HepG2 (cell line): ENCODE data around the gene CACNA1C. TPM values are rescaled to one million over a fixed set of nuclear protein-coding genes. Genes with fewer than 3 reads are reported as not detected.

Experiments used
- ATAC-seq: fragments of 200-7000 bp; cut with Tn5 transposase; 3 replicates; pipeline ENCODE4 v1.9.1; 2020; ENCODE audit warnings: mild to moderate bottlenecking, moderate library complexity
- BruUV-seq: library from RNA; stranded (reverse); fragments of 400-500 nt; replicated peaks from 2 replicates; lab custom pipeline; 2021; lab: Mats Ljungman, UMichigan
- CTCF ChIA-PET: fragments of 300-600 bp; formaldehyde crosslinking; extraction: SDS; loops from one replicate; lab custom pipeline; 2021; ENCODE audit warnings: low total read pairs, inconsistent platforms, low intra/inter-chr PET ratio; lab: Yijun Ruan, JAX
- POLR2A ChIA-PET: fragments of 350-600 bp; sonication (Branson Sonifier 250); formaldehyde crosslinking; loops from one replicate; lab custom pipeline; 2020; ENCODE audit warnings: antibody characterized with exemption, inconsistent platforms; lab: Yijun Ruan, JAX
- DNase-seq: peaks from one replicate; pipeline ENCODE4 v3.0.0-alpha.2; 2015; ENCODE audit warnings: low spot score
- FAIRE-seq: peaks from 3 replicates; lab custom pipeline; 2011; peaks lifted over from hg19 to GRCh38; lab: Jason Lieb, UNC
- H2AFZ ChIP-seq: one replicate; pipeline ENCODE4 v1.6.1; 2011; ENCODE audit warnings: low read length, inconsistent platforms
- H3K27ac ChIP-seq: fragments of 300-600 bp; 3 replicates; pipeline ENCODE4 v1.8.0; 2011; ENCODE audit warnings: mixed run types, mild to moderate bottlenecking, mixed read lengths, low read length, inconsistent platforms; ENCODE audit not compliant: insufficient read depth; ENCODE audit errors: extremely low read length
- H3K27me3 ChIP-seq, 2 experiments: fragments of 200-600 bp in 1 of 2; 2 replicates in 1 of 2; 3 replicates in 1 of 2; pipeline versions ENCODE4 v1.6.0 to v1.8.0; 2011; ENCODE audit warnings: low read length in 2 of 2, mild to moderate bottlenecking in 2 of 2, moderate library complexity in 2 of 2, inconsistent platforms in 1 of 2; ENCODE audit not compliant: insufficient read depth in 2 of 2, control insufficient read depth in 1 of 2
- H3K36me3 ChIP-seq, 2 experiments: fragments of 200-600 bp in 1 of 2; replicated peaks in 1 of 2; 2 replicates in 1 of 2; 3 replicates in 1 of 2; pipeline versions ENCODE4 v1.5.1 to v1.8.0; 2011; ENCODE audit warnings: low read length in 2 of 2, inconsistent platforms in 1 of 2; ENCODE audit not compliant: insufficient read depth in 2 of 2, control insufficient read depth in 1 of 2
- H3K4me1 ChIP-seq: 2 replicates; pipeline ENCODE4 v1.5.1; 2012; ENCODE audit warnings: low read length, inconsistent platforms; ENCODE audit not compliant: insufficient read depth
- H3K4me2 ChIP-seq: 2 replicates; pipeline ENCODE4 v1.6.0; 2011; ENCODE audit warnings: low read depth, low read length, inconsistent platforms
- H3K4me3 ChIP-seq, 3 experiments: fragments of 200-600 bp in 1 of 3; sonication (generic), shearing (Covaris generic) in 1 of 3; replicated peaks in 1 of 3; 2 replicates each; pipeline ENCODE4 v1.5.1; 2011 to 2016; ENCODE audit warnings: low read length in 3 of 3, inconsistent platforms in 2 of 3, low read depth in 2 of 3, mild to moderate bottlenecking in 2 of 3, control low read depth in 1 of 3, mixed read lengths in 1 of 3; ENCODE audit not compliant: insufficient read depth in 1 of 3
- H3K79me2 ChIP-seq: one replicate; pipeline ENCODE4 v1.6.1; 2011; ENCODE audit warnings: low read length, inconsistent platforms; ENCODE audit not compliant: insufficient read depth
- H3K9ac ChIP-seq: 2 replicates; pipeline ENCODE4 v1.6.0; 2011; ENCODE audit warnings: mild to moderate bottlenecking, low read depth, low read length, inconsistent platforms; ENCODE audit not compliant: insufficient read depth
- H3K9me3 ChIP-seq: 2 replicates; pipeline ENCODE4 v1.5.1; 2012; ENCODE audit warnings: mild to moderate bottlenecking, low read length
- H4K20me1 ChIP-seq: 2 replicates; pipeline ENCODE4 v1.6.0; 2011; ENCODE audit warnings: inconsistent platforms, mild to moderate bottlenecking, low read length, moderate library complexity; ENCODE audit not compliant: insufficient read depth
- ARNT ChIP-seq: fragments of 450-650 bp; IDR thresholded peaks from 2 replicates; pipeline ENCODE4 v1.6.1; 2017
- CCDC6 ChIP-seq: sonication (generic); formaldehyde crosslinking; IDR thresholded peaks from 2 replicates; pipeline ENCODE4 v1.8.1; 2022; ENCODE audit warnings: mild to moderate bottlenecking, missing genetic modification reagents, moderate library complexity
- HOXA5 ChIP-seq: sonication (generic); formaldehyde crosslinking; IDR thresholded peaks from 2 replicates; pipeline ENCODE4 v1.4.0; 2020; ENCODE audit warnings: missing genetic modification reagents
- KDM5B ChIP-seq: sonication (generic); formaldehyde crosslinking; IDR thresholded peaks from 2 replicates; pipeline ENCODE4 v1.4.0; 2020; ENCODE audit warnings: missing genetic modification reagents, mild to moderate bottlenecking, borderline replicate concordance
- KMT2B ChIP-seq: IDR thresholded peaks from 2 replicates; pipeline ENCODE4 v1.6.1; 2016; ENCODE audit warnings: missing genetic modification reagents, missing compliant biosample characterization
- MBNL3 ChIP-seq: fragments of 250-450 bp; sonication (Bioruptor Pico); conservative IDR thresholded peaks from 2 replicates; pipeline ENCODE4 v1.8.0; 2022; ENCODE audit warnings: mild to moderate bottlenecking, inconsistent platforms
- RARG ChIP-seq: sonication (generic); formaldehyde crosslinking; IDR thresholded peaks from 2 replicates; pipeline ENCODE4 v1.4.0; 2020; ENCODE audit warnings: low read depth, mild to moderate bottlenecking, missing genetic modification reagents
- YEATS4 ChIP-seq: sonication (generic); formaldehyde crosslinking; IDR thresholded peaks from 2 replicates; pipeline ENCODE4 v1.4.0; 2020; ENCODE audit warnings: missing genetic modification reagents, borderline replicate concordance
- ZNF180 ChIP-seq: sonication (generic); formaldehyde crosslinking; IDR thresholded peaks from 2 replicates; pipeline ENCODE4 v1.4.0; 2020; ENCODE audit warnings: low read depth, missing genetic modification reagents, borderline replicate concordance
- ZNF256 ChIP-seq: sonication (generic); formaldehyde crosslinking; conservative IDR thresholded peaks from 2 replicates; pipeline ENCODE4 v1.4.0; 2020; ENCODE audit warnings: missing genetic modification reagents
- ZNF496 ChIP-seq: sonication (generic); formaldehyde crosslinking; IDR thresholded peaks from 2 replicates; pipeline ENCODE4 v1.8.1; 2023; ENCODE audit warnings: mild to moderate bottlenecking, moderate library complexity, missing genetic modification reagents; ENCODE audit not compliant: insufficient replicate concordance
- ZNF790 ChIP-seq: sonication (generic); formaldehyde crosslinking; IDR thresholded peaks from 2 replicates; pipeline ENCODE4 v1.8.0; 2022; ENCODE audit warnings: missing genetic modification reagents, mild to moderate bottlenecking, borderline replicate concordance
- ZNF879 ChIP-seq: sonication (generic); formaldehyde crosslinking; IDR thresholded peaks from 2 replicates; pipeline ENCODE4 v1.8.1; 2023; ENCODE audit warnings: missing genetic modification reagents
- WGBS: methylation state at CpG from one replicate; pipeline ENCODE4 v1.1.6; 2017; ENCODE audit warnings: low lambda C conversion rate; 5-methylcytosine and 5-hydroxymethylcytosine counted together
- in situ Hi-C: cut with HindIII; loops from 2 replicates; pipeline ENCODE4 v1.10.0; 2017; ENCODE audit warnings: low pct_unique_long_range_greater_than_20kb; ENCODE audit not compliant: extremely low pct_ligation_motif_present
- intact Hi-C: fragments of 100-400 bp; cut with micrococcal nuclease; formaldehyde crosslinking; loops from one replicate; pipeline ENCODE4 v1.10.0; 2022; ENCODE audit not compliant: unreplicated experiment
- polyA plus RNA-seq, 8 experiments: library from polyadenylated mRNA; depleted of rRNA in 3 of 8; stranded (reverse) in 7 of 8; unstranded in 1 of 8; fragments of >200 nt; fragmentation: Illumina TruSeq in 4 of 8; extraction: Trizol in 4 of 8; gene quantifications; 2 replicates each; pipeline versions ENCODE4 v1.2.1 to v1.2.3, GENCODE V29; 2011 to 2016; ENCODE audit warnings: low read depth in 4 of 8, missing spikeins in 1 of 8, mixed read lengths in 1 of 8; ENCODE audit not compliant: insufficient read depth in 1 of 8
- total RNA-seq, 5 experiments: library from RNA; depleted of rRNA; stranded (reverse); fragments of >200 nt; fragmentation: Illumina TruSeq; extraction: Trizol; gene quantifications; 2 replicates each; pipeline ENCODE4 v1.2.3, GENCODE V29; 2016; ENCODE audit warnings: low read depth in 1 of 5
- TF ChIP-seq, protein P1 (sequence below): sonication (generic); formaldehyde crosslinking; IDR thresholded peaks from 2 replicates; pipeline ENCODE4 v1.4.0; 2020; ENCODE audit warnings: missing genetic modification reagents
- TF ChIP-seq, protein P2 (sequence below): sonication (generic); formaldehyde crosslinking; IDR thresholded peaks from 2 replicates; pipeline ENCODE4 v1.4.0; 2020; ENCODE audit warnings: missing genetic modification reagents, low read depth, mild to moderate bottlenecking, borderline replicate concordance
- TF ChIP-seq, protein P3 (sequence below): sonication (generic); formaldehyde crosslinking; IDR thresholded peaks from 2 replicates; pipeline ENCODE4 v1.5.0; 2020; ENCODE audit warnings: mild to moderate bottlenecking, missing genetic modification reagents
- TF ChIP-seq, protein P4 (sequence below): sonication (generic); formaldehyde crosslinking; IDR thresholded peaks from 2 replicates; pipeline ENCODE4 v1.5.0; 2020; ENCODE audit warnings: missing genetic modification reagents, mild to moderate bottlenecking, borderline replicate concordance

The CACNA1C gene
- total and polyA plus RNA-seq, 2 of the 13 experiments (the other 11 are each of a cell fraction or from before 2014, with no cell fraction given) = not detected

DNA sequence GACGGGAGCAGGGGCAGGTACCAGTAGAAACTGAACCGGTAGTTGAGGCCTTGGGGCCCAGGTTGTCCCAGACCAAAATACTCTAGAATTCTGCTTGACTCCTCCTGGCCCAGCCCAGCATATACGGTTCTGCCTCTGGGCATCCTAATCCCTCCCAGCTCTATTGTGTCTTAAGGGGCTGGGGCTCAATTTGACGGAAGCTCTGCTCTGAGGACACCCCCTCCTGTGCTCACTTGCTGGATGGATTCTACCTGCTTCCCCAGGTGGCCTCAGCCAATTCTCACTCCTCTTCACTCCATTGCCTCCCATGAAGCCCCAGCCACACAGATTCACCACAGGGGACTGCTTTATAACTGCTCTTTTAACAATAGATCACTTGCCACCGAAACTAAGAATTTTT is 522.5 kb downstream of the CACNA1C start:
- H2AFZ ChIP-seq = no peak overlapping the region
- no peaks in the 10 kb centered on the region for H3K4me1 ChIP-seq
- TF ChIP-seq KMT2B (CRISPR knock-in tag) = no peak
- TF ChIP-seq CCDC6 (CRISPR knock-in tag) = no peak
- TF ChIP-seq MBNL3 (CRISPR knock-in tag) = no peak
- TF ChIP-seq ZNF879 = no peak
- TF ChIP-seq KDM5B (CRISPR knock-in tag) = no peak
- no peak for TF ChIP-seq RARG (CRISPR knock-in tag)
- TF ChIP-seq ZNF496 = no peak
- no peak for TF ChIP-seq HOXA5
- no peak for TF ChIP-seq ZNF790 (CRISPR knock-in tag)
- TF ChIP-seq, protein P1, sequence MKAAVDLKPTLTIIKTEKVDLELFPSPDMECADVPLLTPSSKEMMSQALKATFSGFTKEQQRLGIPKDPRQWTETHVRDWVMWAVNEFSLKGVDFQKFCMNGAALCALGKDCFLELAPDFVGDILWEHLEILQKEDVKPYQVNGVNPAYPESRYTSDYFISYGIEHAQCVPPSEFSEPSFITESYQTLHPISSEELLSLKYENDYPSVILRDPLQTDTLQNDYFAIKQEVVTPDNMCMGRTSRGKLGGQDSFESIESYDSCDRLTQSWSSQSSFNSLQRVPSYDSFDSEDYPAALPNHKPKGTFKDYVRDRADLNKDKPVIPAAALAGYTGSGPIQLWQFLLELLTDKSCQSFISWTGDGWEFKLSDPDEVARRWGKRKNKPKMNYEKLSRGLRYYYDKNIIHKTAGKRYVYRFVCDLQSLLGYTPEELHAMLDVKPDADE (CRISPR knock-in tag) = no peak
- no peak for TF ChIP-seq ZNF256 (CRISPR knock-in tag)
- no peak for TF ChIP-seq YEATS4 (CRISPR knock-in tag)
- TF ChIP-seq, protein P2, sequence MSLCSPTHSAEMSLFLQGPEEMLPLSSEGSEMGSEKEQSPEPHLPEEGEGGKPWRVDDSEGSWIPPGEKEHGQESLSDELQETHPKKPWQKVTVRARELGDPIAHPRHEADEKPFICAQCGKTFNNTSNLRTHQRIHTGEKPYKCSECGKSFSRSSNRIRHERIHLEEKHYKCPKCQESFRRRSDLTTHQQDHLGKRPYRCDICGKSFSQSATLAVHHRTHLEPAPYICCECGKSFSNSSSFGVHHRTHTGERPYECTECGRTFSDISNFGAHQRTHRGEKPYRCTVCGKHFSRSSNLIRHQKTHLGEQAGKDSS (CRISPR knock-in tag) = no peak
- TF ChIP-seq ARNT = no peak
- TF ChIP-seq, protein P3, sequence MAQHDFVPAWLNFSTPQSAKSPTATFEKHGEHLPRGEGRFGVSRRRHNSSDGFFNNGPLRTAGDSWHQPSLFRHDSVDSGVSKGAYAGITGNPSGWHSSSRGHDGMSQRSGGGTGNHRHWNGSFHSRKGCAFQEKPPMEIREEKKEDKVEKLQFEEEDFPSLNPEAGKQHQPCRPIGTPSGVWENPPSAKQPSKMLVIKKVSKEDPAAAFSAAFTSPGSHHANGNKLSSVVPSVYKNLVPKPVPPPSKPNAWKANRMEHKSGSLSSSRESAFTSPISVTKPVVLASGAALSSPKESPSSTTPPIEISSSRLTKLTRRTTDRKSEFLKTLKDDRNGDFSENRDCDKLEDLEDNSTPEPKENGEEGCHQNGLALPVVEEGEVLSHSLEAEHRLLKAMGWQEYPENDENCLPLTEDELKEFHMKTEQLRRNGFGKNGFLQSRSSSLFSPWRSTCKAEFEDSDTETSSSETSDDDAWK (CRISPR knock-in tag) = no peak
- no peak for TF ChIP-seq ZNF180
- TF ChIP-seq, protein P4, sequence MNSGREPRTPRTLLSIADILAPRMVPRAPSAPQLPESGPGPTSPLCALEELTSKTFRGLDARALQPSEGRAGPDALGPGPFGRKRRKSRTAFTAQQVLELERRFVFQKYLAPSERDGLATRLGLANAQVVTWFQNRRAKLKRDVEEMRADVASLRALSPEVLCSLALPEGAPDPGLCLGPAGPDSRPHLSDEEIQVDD (CRISPR knock-in tag) = no peak
- intact Hi-C loops = no loop called here
- FAIRE-seq (no peak), ATAC-seq (no peak), DNase-seq (no peak)
- ChIA-PET CTCF (no interaction called here), POLR2A (no interaction called here)
- H3K36me3 ChIP-seq = no peaks in the 10 kb centered on the region
- H3K9me3 ChIP-seq = no peaks in the 10 kb centered on the region
- no peak overlapping the region for H3K4me2 ChIP-seq
- H3K4me3 ChIP-seq = no peak overlapping the region
- H3K79me2 ChIP-seq = no peaks in the 10 kb centered on the region
- WGBS = 13% methylated on average over 4 of the region's 5 CpGs
- no peaks in the 10 kb centered on the region for H4K20me1 ChIP-seq
- H3K9ac ChIP-seq = no peak overlapping the region
- no peak overlapping the region for H3K27ac ChIP-seq
- H3K27me3 ChIP-seq = peaks cover 0 to 19% of the 10 kb centered on the region in 2 experiments; a peak in 3 of 5 replicates
- in situ Hi-C loops = no loop called here
- no TSS peak for BruUV-seq
